ENCODE measurements around the gene PTPRN.
"Not testable (repeated sequence)": the region's sequence is repeated elsewhere in the genome, so short reads cannot be mapped to it uniquely, and the experiment has no call there.

DNA sequence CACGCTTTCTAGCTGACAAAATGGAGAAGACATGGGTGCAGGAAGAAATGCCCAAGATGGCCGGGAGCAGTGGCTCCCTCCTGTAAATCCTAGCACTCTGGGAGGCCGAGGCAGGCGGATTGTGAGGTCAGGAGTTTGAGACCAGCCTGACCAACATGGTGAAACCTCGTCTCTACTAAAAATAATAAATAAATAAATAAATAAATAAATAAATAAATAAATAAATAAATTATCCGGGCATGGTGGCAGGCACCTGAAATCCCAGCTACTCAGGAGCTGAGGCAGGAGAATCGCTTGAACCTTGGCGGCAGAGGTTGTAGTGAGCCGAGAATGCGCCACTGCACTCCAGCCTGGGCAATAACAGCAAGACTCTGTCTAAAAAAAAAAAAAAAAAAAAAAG, 50.3 kb downstream of the PTPRN start:
- not testable (repeated sequence) for TF ChIP-seq POLR2A, POLR2AphosphoS5 (IDR thresholded peaks at IDR 0.05)

Data from gastroesophageal sphincter (tissue), 2 donors.